Naive B cell (primary cell): ENCODE measurements around the gene UTS2B. TPM values are rescaled to one million over a fixed set of nuclear protein-coding genes. Genes with fewer than 3 reads are reported as not detected.
A peak's percentile ranks its signal among the peaks of the same experiment; 100 is the strongest.

Source experiments
- ATAC-seq, 2 donors: fragments of 150-1000 bp; cut with Tn5 transposase; 2 replicates each; pipeline ENCODE4 v1.10.0; 2021; ENCODE audit warnings: low read depth in 2 of 2, mild to moderate bottlenecking in 2 of 2, moderate library complexity in 2 of 2
- DNase-seq: peaks from one replicate; pipeline ENCODE4 v3.0.0; 2022
- H3K27ac Mint-ChIP-seq, 6 donors: one replicate each; pipeline ENCODE4 v1.8.0; 2020 to 2022; ENCODE audit warnings: mild to moderate bottlenecking in 6 of 6, mixed read lengths in 6 of 6, moderate library complexity in 5 of 6, inconsistent platforms in 2 of 6
- H3K27me3 Mint-ChIP-seq, 3 donors: one replicate each; pipeline ENCODE4 v1.8.0; 2021 to 2022; ENCODE audit warnings: mixed read lengths in 3 of 3, mild to moderate bottlenecking in 1 of 3
- H3K36me3 Mint-ChIP-seq, 2 donors: one replicate each; pipeline ENCODE4 v1.8.0; 2020 to 2022; ENCODE audit warnings: mixed read lengths in 2 of 2, inconsistent platforms in 1 of 2, mild to moderate bottlenecking in 1 of 2
- H3K4me1 Mint-ChIP-seq, 3 donors: one replicate each; pipeline ENCODE4 v1.8.0; 2020 to 2022; ENCODE audit warnings: mixed read lengths in 3 of 3, inconsistent platforms in 1 of 3, mild to moderate bottlenecking in 1 of 3, moderate library complexity in 1 of 3
- H3K4me3 Mint-ChIP-seq, 8 donors: one replicate each; pipeline ENCODE4 v1.8.0; 2020 to 2022; ENCODE audit warnings: mild to moderate bottlenecking in 8 of 8, mixed read lengths in 8 of 8, moderate library complexity in 8 of 8, inconsistent platforms in 2 of 8
- H3K9me3 Mint-ChIP-seq, 7 donors: one replicate each; pipeline ENCODE4 v1.8.0; 2020 to 2022; ENCODE audit warnings: mixed read lengths in 7 of 7, mild to moderate bottlenecking in 5 of 7, inconsistent platforms in 2 of 7, moderate library complexity in 1 of 7
- polyA plus RNA-seq, 6 donors: library from polyadenylated mRNA; unstranded; fragments of 300-500 nt; fragmentation: Illumina TruSeq; gene quantifications; one replicate each; pipeline ENCODE4 v1.2.3, GENCODE V29; 2021; ENCODE audit warnings: low read depth in 6 of 6

The UTS2B gene
- polyA plus RNA-seq, 6 donors from 2014 or later, result 0.17 to 0.98 (median 0.67) TPM; not detected in 2

GRCh38 chr3:191362037-191362436 is 31.7 kb upstream of the UTS2B start:
- DNase-seq, result no peak
- ATAC-seq, result no peak
- Mint-ChIP-seq H3K27ac (peak overlapping the region in 3 of 6 donors; percentile 11 to 87 (median 27)), H3K4me1 (peaks cover 12 to 22% (median 18%) of the 10 kb centered on the region in 3 donors), H3K9me3 (no peaks in the 10 kb centered on the region), H3K4me3 (no peak overlapping the region), H3K36me3 (peaks cover 35 to 47% of the 10 kb centered on the region in 2 donors), H3K27me3 (no peaks in the 10 kb centered on the region)

- Mint-ChIP-seq H3K27me3 (no peaks in the 10 kb centered on the region), H3K9me3 (no peaks in the 10 kb centered on the region), H3K36me3 (peaks cover 35 to 47% of the 10 kb centered on the region in 2 donors), H3K27ac (peak overlapping the region in 4 of 6 donors; percentile 4 to 86 (median 12)), H3K4me1 (peaks cover 14 to 22% (median 20%) of the 10 kb centered on the region in 3 donors), H3K4me3 (no peak overlapping the region)
- DNase-seq (no peak), ATAC-seq (no peak)
Measured at GRCh38 chr3:191361456-191361855, 31.1 kb upstream of the UTS2B start.

- ATAC-seq, result no peak
- Mint-ChIP-seq H3K4me1 (peaks cover 19 to 26% (median 26%) of the 10 kb centered on the region in 3 donors), H3K36me3 (peaks cover 35 to 47% of the 10 kb centered on the region in 2 donors), H3K4me3 (no peak overlapping the region), H3K9me3 (no peaks in the 10 kb centered on the region), H3K27me3 (no peaks in the 10 kb centered on the region), H3K27ac (peak overlapping the region in 4 of 6 donors; percentile 12 to 92 (median 60))
- DNase-seq, result no peak
Measured at GRCh38 chr3:191360620-191361019, 30.3 kb upstream of the UTS2B start.

DNA sequence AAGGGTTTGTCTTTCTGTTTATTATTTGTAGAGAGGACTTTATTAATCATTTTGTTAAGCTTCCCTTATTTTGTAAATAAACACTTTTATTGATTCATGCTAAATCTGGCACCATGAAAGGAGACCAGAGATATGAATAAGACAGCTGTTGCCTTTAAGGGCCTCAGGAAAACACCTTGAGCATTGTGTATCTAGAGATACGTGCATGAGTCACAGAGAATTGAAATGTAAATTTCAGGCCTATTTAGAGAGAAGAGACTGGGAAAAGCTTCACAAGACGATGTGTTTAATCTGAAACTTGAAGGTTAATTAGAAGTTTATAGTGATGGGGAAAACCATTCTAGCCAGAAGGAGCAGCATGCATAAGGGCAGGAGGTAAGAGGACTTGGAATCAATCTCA is 28.6 kb upstream of the UTS2B start:
- H3K27me3 Mint-ChIP-seq, result no peaks in the 10 kb centered on the region
- H3K4me3 Mint-ChIP-seq, result no peak overlapping the region
- DNase-seq (no peak), ATAC-seq (no peak)
- peak overlapping the region in 5 of 6 donors; percentile 69 to 90 (median 82) for H3K27ac Mint-ChIP-seq
- no peaks in the 10 kb centered on the region for H3K9me3 Mint-ChIP-seq
- peaks cover 26 to 33% (median 32%) of the 10 kb centered on the region in 3 donors for H3K4me1 Mint-ChIP-seq
- peaks cover 35 to 38% of the 10 kb centered on the region in 2 donors for H3K36me3 Mint-ChIP-seq

DNA sequence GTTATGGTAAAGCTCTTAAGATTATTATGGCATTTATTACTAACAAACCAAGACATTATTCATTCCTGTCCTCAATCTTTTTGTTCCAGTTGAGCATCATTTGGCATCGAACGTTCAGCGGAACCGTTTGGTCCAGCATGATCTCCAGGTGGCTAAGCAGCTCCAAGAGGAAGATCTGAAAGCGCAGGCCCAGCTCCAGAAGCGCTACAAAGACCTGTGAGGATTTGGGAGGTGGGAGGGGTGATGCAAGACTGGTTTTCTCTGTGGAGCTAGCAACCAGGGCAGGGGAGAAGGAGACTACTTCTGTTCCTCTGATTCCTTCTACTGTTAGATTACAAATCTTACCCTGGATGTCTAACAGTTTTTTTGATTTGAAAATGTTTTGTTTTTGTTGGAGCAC is 27.6 kb upstream of the UTS2B start:
- peaks cover 26 to 36% (median 32%) of the 10 kb centered on the region in 3 donors for H3K4me1 Mint-ChIP-seq
- H3K27me3 Mint-ChIP-seq, result no peaks in the 10 kb centered on the region
- no peaks in the 10 kb centered on the region for H3K9me3 Mint-ChIP-seq
- peaks cover 35 to 38% of the 10 kb centered on the region in 2 donors for H3K36me3 Mint-ChIP-seq
- ATAC-seq (no peak), DNase-seq (no peak)
- H3K4me3 Mint-ChIP-seq, result no peak overlapping the region
- peak overlapping the region in 3 of 6 donors; percentile 31 to 82 (median 77) for H3K27ac Mint-ChIP-seq

GRCh38 chr3:191356631-191357439 is 26.5 kb upstream of the UTS2B start:
- no peaks in the 10 kb centered on the region for H3K9me3 Mint-ChIP-seq
- peak overlapping the region in 1 of 8 donors; percentile 10 for H3K4me3 Mint-ChIP-seq
- H3K36me3 Mint-ChIP-seq, result peaks cover 25 to 38% of the 10 kb centered on the region in 2 donors
- peaks cover 26 to 36% (median 32%) of the 10 kb centered on the region in 3 donors for H3K4me1 Mint-ChIP-seq
- no peak for ATAC-seq
- H3K27me3 Mint-ChIP-seq, result no peaks in the 10 kb centered on the region
- peak overlapping the region in 5 of 6 donors; percentile 11 to 72 (median 34) for H3K27ac Mint-ChIP-seq
- DNase-seq, result no peak

DNA sequence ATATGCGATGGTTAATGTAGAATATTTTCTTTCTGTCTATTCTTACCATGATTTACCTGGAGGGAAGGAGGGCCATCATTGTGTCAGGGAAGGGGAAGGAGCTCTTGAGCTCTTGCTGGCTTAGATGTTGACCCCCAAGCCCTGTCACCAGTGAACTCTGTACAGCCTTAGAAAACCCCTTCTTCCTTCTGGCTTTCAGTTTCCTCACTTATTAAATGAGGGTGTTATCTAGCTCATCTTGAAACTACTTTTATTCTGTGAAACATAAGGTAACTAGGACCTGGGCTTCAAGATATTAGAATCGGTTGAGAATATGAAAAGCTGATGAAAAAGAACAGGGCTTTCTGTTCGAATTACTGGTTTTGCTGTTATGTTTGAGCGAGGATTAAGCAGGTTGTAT is 25.1 kb upstream of the UTS2B start:
- DNase-seq (no peak), ATAC-seq (peak; percentile 65 to 81)
- Mint-ChIP-seq H3K4me1 (peaks cover 26 to 28% (median 27%) of the 10 kb centered on the region in 3 donors), H3K36me3 (peaks cover 16 to 24% of the 10 kb centered on the region in 2 donors), H3K27me3 (no peaks in the 10 kb centered on the region), H3K4me3 (no peak overlapping the region), H3K27ac (peak overlapping the region in 4 of 6 donors; percentile 15 to 79 (median 51)), H3K9me3 (no peaks in the 10 kb centered on the region)

DNA sequence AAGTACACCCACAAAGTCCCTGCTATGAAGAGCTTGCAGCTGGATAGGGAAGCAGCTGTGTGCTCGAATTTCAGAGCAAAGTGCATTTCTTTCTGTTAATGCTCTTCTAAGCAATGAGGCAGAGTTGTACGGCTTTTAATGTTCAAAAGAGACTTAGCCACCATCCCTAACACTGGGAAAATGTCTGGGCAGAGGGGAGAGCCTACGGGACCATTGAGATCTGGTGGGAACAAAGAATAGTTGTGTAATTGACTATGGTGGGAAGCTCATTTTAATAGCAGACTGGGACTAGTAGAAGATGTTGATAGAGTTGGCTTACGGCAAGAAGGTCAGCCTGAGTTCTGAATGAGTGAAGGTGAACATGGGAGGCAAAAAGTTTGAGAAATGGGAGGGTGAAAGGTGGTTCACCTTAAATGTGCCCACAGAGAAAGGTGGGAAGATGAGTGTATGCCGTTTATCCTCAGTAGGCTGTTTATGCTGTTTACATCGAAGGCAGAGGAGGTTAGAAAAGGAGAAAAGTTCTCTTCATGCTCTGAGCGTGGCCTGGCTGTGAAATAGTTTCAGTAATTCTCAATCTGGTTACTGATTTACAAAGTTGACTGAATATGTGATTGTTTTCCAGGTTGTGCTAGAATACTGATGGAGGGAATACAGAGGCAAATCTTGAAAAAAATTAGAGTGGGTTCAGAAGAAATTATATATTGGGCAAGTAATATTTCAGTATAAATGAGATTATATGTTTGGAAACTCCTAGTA is 22.9 kb upstream of the UTS2B start:
- Mint-ChIP-seq H3K9me3 (no peaks in the 10 kb centered on the region), H3K27me3 (no peaks in the 10 kb centered on the region)
- no peak for DNase-seq

DNA sequence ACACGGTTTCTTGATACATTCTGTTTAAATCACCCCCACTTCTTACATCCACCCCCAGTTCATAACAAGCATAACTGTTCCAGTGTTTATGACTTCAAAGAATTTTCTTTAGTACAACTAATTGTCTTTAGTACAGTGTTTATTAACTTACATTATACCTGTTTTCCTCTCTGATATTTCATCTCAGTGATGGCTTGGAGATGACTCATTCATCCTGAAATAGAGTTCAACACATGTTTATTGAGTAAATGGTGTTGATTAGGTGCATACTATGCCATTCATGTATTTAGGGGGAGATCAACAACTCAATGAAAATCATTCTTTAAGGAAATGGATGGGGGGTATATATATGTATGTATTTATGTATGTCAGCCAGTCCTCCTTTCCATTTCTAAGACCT is 21.7 kb upstream of the UTS2B start:
- DNase-seq (no peak), ATAC-seq (no peak)
- H3K4me3 Mint-ChIP-seq, result no peak overlapping the region
- no peaks in the 10 kb centered on the region for H3K9me3 Mint-ChIP-seq
- no peaks in the 10 kb centered on the region for H3K27me3 Mint-ChIP-seq
- no peaks in the 10 kb centered on the region for H3K36me3 Mint-ChIP-seq
- H3K4me1 Mint-ChIP-seq, result peaks cover 17 to 41% (median 34%) of the 10 kb centered on the region in 3 donors
- H3K27ac Mint-ChIP-seq, result no peak overlapping the region

More for the DNA sequence above, 22.9 kb upstream of the UTS2B start:
- Mint-ChIP-seq H3K27ac (no peak overlapping the region), H3K4me1 (peaks cover 18 to 31% (median 25%) of the 10 kb centered on the region in 3 donors), H3K36me3 (peaks cover 0 to 3% of the 10 kb centered on the region in 2 donors), H3K4me3 (no peak overlapping the region)
- ATAC-seq, result no peak

DNA sequence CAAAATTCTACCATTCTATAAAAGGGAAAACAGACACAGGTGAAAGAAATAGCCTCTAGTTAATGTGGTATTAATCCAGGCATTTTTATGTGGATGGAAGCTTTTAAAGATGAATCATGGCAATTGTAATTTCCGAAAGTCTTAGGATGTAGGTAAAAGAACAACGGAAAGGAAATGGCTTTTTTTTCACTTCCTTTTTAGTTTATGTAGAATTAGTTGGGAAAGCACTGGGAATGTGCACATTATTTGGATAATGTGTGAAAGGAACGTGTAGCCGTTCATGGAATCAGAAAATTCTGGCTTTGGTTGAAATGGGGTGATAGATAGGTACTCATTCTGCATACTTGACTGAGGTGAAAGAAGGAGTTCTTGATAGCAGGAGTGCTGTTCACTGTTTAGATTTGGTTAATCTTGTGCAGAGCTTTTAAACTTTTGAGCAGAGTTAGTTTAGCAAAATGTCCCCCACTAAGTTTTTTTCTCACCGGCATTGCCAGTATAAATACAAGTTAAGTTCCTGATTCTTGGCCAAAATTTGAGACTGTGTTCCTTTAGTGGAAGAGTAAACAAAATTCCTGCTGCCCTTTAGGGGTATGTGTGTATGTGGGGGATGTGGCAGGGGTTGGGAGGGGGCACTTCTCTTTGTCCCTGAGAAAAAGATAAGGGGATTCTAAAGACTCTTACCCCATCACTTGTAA is 20.2 kb upstream of the UTS2B start:
- Mint-ChIP-seq H3K4me1 (peaks cover 13 to 44% (median 40%) of the 10 kb centered on the region in 3 donors), H3K27ac (peak overlapping the region in 4 of 6 donors; percentile 9 to 83 (median 46)), H3K9me3 (no peaks in the 10 kb centered on the region), H3K27me3 (no peaks in the 10 kb centered on the region), H3K4me3 (peak overlapping the region in 1 of 8 donors; percentile 61), H3K36me3 (no peaks in the 10 kb centered on the region)
- DNase-seq (no peak), ATAC-seq (no peak)

DNA sequence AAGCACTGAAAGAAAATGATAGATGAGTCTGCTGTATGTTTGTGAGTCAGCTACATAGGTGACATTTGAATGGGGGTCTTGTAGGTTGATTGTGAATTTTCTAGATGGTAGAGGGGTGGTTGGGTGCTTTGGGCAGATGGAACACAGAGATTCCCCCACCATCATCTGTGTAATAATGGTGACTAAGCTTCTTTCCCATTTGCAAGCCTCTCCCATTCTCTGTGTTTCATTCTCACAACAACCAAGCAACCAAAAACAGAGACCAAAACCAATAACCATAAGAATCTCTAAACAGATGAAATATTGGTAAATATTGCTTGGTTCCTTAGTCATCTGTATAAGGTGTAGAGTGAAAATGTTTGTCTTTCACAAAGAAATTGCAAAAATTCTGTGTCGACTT is 17.8 kb upstream of the UTS2B start:
- DNase-seq, result no peak
- Mint-ChIP-seq H3K9me3 (no peaks in the 10 kb centered on the region), H3K36me3 (no peaks in the 10 kb centered on the region), H3K27me3 (no peaks in the 10 kb centered on the region), H3K27ac (peak overlapping the region in 1 of 6 donors; percentile 26), H3K4me3 (no peak overlapping the region), H3K4me1 (peaks cover 22 to 59% (median 58%) of the 10 kb centered on the region in 3 donors)
- ATAC-seq, result no peak

DNA sequence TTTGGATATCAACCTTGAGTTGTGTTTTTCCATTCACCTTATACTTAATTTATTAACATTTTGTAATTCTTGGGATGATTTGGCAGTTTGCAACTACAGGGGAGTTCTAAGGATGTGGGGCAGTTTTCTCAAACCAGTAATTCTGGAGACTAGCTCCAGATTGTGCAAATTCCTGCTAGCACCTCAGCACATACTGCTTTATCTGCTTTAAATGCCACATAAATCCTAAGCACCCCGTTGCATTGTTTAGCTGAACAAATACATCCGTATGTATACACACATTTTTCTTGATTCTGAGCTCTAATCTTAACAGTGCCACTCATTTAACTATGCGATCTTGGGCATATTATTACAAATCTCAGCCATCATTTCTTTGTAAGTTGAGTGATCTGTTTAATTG is 16.9 kb upstream of the UTS2B start:
- no peak for DNase-seq
- peaks cover 30 to 67% (median 67%) of the 10 kb centered on the region in 3 donors for H3K4me1 Mint-ChIP-seq
- H3K36me3 Mint-ChIP-seq, result no peaks in the 10 kb centered on the region
- no peak for ATAC-seq
- no peaks in the 10 kb centered on the region for H3K9me3 Mint-ChIP-seq
- no peak overlapping the region for H3K4me3 Mint-ChIP-seq
- no peak overlapping the region for H3K27ac Mint-ChIP-seq
- no peaks in the 10 kb centered on the region for H3K27me3 Mint-ChIP-seq

GRCh38 chr3:191345334-191345733 is 15.0 kb upstream of the UTS2B start:
- Mint-ChIP-seq H3K4me3 (peak overlapping the region in 1 of 8 donors; percentile 11), H3K27ac (peak overlapping the region in 3 of 6 donors; percentile 32 to 67 (median 53)), H3K36me3 (no peaks in the 10 kb centered on the region), H3K9me3 (no peaks in the 10 kb centered on the region), H3K4me1 (peaks cover 45 to 85% (median 83%) of the 10 kb centered on the region in 3 donors), H3K27me3 (no peaks in the 10 kb centered on the region)
- ATAC-seq, result no peak
- DNase-seq, result no peak
